Neural cell (in vitro differentiated cells): ENCODE data around the gene DTYMK.

Source experiments
- CTCF ChIP-seq: fragments of 450-650 bp; IDR thresholded peaks from 2 replicates; pipeline ENCODE4 v1.5.1; 2014; ENCODE audit warnings: antibody characterized with exemption, mild to moderate bottlenecking, moderate library complexity; ENCODE audit not compliant: poor library complexity, severe bottlenecking
- REST ChIP-seq: IDR thresholded peaks from 2 replicates; pipeline ENCODE4 v1.6.1; 2012; ENCODE audit warnings: borderline replicate concordance

GRCh38 chr2:241636182-241637017, 50.2 kb downstream of the DTYMK start:
- TF ChIP-seq CTCF (no peak), REST (no peak)
